ENCODE measurements around the gene PARP8.

The PARP8 gene

DNA sequence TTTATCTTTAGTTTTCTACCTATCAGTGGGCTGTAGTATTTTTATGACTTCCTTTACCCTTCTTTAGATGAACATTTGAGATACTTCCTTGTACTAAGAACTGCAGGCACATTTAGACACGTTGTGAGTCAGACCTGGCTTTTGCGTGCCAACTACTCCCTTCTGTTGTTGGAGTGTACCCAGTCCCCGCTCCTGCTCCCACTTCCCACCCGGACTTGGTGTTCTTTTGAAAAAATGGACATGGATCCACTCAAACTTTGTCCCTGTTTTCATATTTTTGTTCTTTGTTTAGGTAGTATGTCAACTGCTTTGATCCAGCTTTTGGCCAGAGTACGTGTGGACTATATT lies 60.7 kb downstream of the PARP8 start:
- H3K9ac ChIP-seq (ENCODE audit: low read length): no peak overlapping the region
- no peak for DNase-seq (ENCODE audit: low read depth)

DNA sequence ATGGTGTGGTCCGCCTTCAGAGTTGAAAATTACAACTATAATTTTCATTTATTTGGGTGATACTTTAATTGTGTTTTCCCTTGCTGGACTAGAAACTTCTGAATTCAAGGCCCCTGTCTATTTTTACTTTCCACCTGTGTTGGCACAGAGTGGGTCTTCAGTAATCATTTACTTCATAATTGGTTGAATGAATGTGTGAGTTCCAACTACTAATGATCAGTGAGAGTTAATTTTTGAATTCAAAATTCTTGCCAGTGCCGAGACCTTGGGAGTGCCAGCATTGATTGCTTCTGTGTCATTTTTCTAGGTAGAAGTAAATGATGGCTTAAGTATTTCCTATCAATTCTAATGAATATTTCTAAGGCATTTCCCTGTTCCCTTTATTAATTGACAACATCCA lies 61.4 kb downstream of the PARP8 start:
- Histone ChIP-seq H3K9ac (ENCODE audit: low read length) (no peak overlapping the region), H3K36me3 (ENCODE audit: control insufficient read depth, insufficient read depth, low read length, severe bottlenecking) (no peaks in the 10 kb centered on the region), H3K4me1 (ENCODE audit: control insufficient read depth, insufficient read depth, low read length) (peaks cover 13% of the 10 kb centered on the region), H3K4me3 (ENCODE audit: low read length) (no peak overlapping the region), H3K9me3 (ENCODE audit: control insufficient read depth, low read length) (no peaks in the 10 kb centered on the region), H3K27me3 (replicated peaks; ENCODE audit: control insufficient read depth, insufficient read depth, low read length) (no peaks in the 10 kb centered on the region)
- DNase-seq (ENCODE audit: low read depth): no peak

More for the DNA sequence above, 60.7 kb downstream of the PARP8 start:
- no peak overlapping the region for H3K4me3 ChIP-seq (ENCODE audit: low read length)
- H3K27me3 ChIP-seq (replicated peaks; ENCODE audit: control insufficient read depth, insufficient read depth, low read length): no peaks in the 10 kb centered on the region
- no peaks in the 10 kb centered on the region for H3K36me3 ChIP-seq (ENCODE audit: control insufficient read depth, insufficient read depth, low read length, severe bottlenecking)
- H3K9me3 ChIP-seq (ENCODE audit: control insufficient read depth, low read length): no peaks in the 10 kb centered on the region
- peaks cover 20% of the 10 kb centered on the region for H3K4me1 ChIP-seq (ENCODE audit: control insufficient read depth, insufficient read depth, low read length)

DNA sequence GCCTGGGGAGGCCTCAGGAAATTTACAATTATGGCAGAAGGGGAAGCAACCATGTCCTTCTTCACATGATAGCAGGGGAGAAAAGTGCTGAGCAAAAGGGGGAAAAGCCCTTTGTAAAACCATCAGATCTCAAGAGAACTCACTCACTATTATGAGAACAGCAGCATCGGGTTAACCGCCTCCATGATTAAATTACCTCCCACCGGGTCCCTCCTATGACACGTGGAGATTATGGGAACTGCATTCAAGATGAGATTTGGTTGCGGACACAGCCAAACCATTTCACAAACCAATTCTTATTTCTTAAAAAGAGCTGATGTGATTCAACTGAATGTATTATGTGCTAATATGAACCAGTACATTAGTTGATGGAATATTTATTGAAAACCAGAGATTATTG lies 63.9 kb downstream of the PARP8 start:
- no peak overlapping the region for H3K9ac ChIP-seq (ENCODE audit: low read length)

DNA sequence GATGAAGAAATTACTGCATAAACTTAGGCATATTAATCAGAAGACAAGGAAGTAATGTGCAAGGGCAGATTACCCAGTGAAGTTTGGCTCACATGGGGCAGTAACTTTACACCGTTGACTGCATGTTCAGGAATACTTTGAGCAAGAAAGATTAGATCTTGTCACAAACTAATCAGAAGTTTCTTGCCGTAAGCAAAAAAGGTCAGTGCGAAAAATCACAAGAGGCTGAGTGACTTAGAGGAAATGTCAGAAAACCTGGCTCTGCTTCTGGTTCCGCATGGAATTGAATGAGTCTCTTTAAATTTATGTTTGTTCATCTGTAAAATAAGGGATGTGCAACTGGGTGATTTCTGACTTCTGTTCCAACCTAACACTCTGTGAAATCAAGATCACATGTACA lies 64.4 kb downstream of the PARP8 start:
- no peaks in the 10 kb centered on the region for H3K27me3 ChIP-seq (replicated peaks; ENCODE audit: control insufficient read depth, insufficient read depth, low read length)
- H3K36me3 ChIP-seq (ENCODE audit: control insufficient read depth, insufficient read depth, low read length, severe bottlenecking): no peaks in the 10 kb centered on the region
- no peak overlapping the region for H3K9ac ChIP-seq (ENCODE audit: low read length)
- peaks cover 13% of the 10 kb centered on the region for H3K4me1 ChIP-seq (ENCODE audit: control insufficient read depth, insufficient read depth, low read length)
- H3K9me3 ChIP-seq (ENCODE audit: control insufficient read depth, low read length): no peaks in the 10 kb centered on the region
- DNase-seq (ENCODE audit: low read depth): no peak
- no peak overlapping the region for H3K4me3 ChIP-seq (ENCODE audit: low read length)

More for the DNA sequence above, 63.9 kb downstream of the PARP8 start:
- H3K36me3 ChIP-seq (ENCODE audit: control insufficient read depth, insufficient read depth, low read length, severe bottlenecking): no peaks in the 10 kb centered on the region
- H3K9me3 ChIP-seq (ENCODE audit: control insufficient read depth, low read length): no peaks in the 10 kb centered on the region
- peaks cover 13% of the 10 kb centered on the region for H3K4me1 ChIP-seq (ENCODE audit: control insufficient read depth, insufficient read depth, low read length)
- DNase-seq (ENCODE audit: low read depth): no peak
- H3K27me3 ChIP-seq (replicated peaks; ENCODE audit: control insufficient read depth, insufficient read depth, low read length): no peaks in the 10 kb centered on the region
- H3K4me3 ChIP-seq (ENCODE audit: low read length): no peak overlapping the region

DNA sequence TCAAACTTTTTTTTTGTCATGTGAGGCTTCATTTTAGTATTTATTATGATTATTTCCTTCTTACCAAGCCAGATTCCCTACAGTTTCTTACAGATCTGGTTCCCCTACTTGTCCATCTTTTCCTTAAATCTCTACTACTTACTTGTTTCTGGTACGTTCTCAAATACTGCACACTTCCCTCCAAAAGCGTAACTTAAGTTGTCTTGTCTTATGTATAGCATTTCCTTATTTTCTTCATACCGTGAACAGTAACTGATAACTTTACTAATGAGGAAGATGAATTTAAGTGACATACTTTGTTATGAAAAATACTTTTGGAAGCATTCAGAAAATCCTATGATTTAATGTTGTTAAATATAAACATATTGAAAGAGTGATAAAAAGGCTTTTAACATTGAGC lies 67.3 kb downstream of the PARP8 start:
- Histone ChIP-seq H3K9me3 (ENCODE audit: control insufficient read depth, low read length) (no peaks in the 10 kb centered on the region), H3K4me1 (ENCODE audit: control insufficient read depth, insufficient read depth, low read length) (no peaks in the 10 kb centered on the region), H3K36me3 (ENCODE audit: control insufficient read depth, insufficient read depth, low read length, severe bottlenecking) (no peaks in the 10 kb centered on the region), H3K27me3 (replicated peaks; ENCODE audit: control insufficient read depth, insufficient read depth, low read length) (no peaks in the 10 kb centered on the region), H3K4me3 (ENCODE audit: low read length) (no peak overlapping the region), H3K9ac (ENCODE audit: low read length) (no peak overlapping the region)
- no peak for DNase-seq (ENCODE audit: low read depth)

DNA sequence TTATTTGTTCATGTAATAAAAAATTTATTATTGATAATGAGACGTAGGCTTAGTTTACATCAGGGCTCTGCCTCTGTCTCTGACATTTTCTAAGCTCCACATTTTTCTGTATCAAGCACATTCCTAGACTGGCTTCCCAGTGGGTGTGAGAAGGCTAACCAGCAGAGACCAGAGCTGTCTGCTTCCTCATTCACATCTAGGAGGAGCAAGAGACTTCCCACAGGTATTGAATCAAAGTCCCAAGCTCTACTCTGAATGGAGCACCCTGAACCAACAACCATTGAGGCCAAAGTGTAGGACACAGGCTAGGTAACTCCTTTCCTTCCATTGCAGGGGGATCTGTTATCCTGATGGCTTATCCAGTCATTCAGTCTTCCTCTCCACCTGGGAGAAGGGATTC lies 72.4 kb downstream of the PARP8 start:
- Histone ChIP-seq H3K27me3 (replicated peaks; ENCODE audit: control insufficient read depth, insufficient read depth, low read length) (no peaks in the 10 kb centered on the region), H3K4me1 (ENCODE audit: control insufficient read depth, insufficient read depth, low read length) (no peaks in the 10 kb centered on the region), H3K36me3 (ENCODE audit: control insufficient read depth, insufficient read depth, low read length, severe bottlenecking) (no peaks in the 10 kb centered on the region), H3K9me3 (ENCODE audit: control insufficient read depth, low read length) (no peaks in the 10 kb centered on the region), H3K4me3 (ENCODE audit: low read length) (no peak overlapping the region), H3K9ac (ENCODE audit: low read length) (no peak overlapping the region)
- DNase-seq (ENCODE audit: low read depth): no peak

DNA sequence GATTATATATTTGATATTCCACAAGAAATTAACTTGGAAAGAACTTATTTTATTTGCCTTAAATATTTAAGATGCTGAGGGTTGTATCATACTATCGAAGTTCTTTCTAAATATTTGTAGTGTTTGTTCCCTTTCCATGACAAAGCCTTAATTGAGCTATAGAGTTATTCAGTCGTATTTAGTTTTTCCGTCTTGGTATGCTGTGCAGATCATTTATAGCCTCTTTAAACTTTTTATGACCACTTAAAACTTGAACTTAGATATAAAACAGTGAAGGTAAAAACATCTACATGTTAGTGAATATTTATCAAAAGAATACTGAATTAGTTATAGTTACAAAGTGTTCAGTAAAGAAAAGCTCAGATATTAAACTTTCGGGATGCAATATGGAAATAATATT lies 74.4 kb downstream of the PARP8 start:
- no peak for DNase-seq (ENCODE audit: low read depth)
- H3K27me3 ChIP-seq (replicated peaks; ENCODE audit: control insufficient read depth, insufficient read depth, low read length): no peaks in the 10 kb centered on the region
- H3K9me3 ChIP-seq (ENCODE audit: control insufficient read depth, low read length): no peaks in the 10 kb centered on the region
- H3K4me1 ChIP-seq (ENCODE audit: control insufficient read depth, insufficient read depth, low read length): peaks cover 7% of the 10 kb centered on the region
- no peak overlapping the region for H3K4me3 ChIP-seq (ENCODE audit: low read length)
- H3K36me3 ChIP-seq (ENCODE audit: control insufficient read depth, insufficient read depth, low read length, severe bottlenecking): no peaks in the 10 kb centered on the region
- H3K9ac ChIP-seq (ENCODE audit: low read length): no peak overlapping the region

DNA sequence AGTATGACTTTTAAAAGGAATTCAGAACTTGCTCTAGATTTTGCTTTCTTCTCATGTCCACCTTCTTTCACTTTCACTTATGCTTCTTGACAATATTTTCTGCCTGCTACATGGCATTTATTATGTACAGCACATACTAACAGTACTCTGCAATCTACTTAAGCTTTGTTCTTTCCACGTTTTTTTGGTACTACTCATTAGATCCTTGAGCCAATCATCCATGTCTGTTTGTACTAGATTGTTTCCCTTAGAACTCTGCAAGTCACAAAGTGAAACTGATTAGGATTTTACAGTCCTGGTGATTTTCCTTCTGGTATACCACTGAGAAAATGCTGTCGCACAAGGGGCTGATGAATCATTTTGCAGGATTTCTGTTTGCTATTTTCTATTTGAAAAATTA lies 78.3 kb downstream of the PARP8 start:
- Histone ChIP-seq H3K4me3 (ENCODE audit: low read length) (peak overlapping the region; percentile 81), H3K9ac (ENCODE audit: low read length) (peak overlapping the region; percentile 63), H3K36me3 (ENCODE audit: control insufficient read depth, insufficient read depth, low read length, severe bottlenecking) (no peaks in the 10 kb centered on the region), H3K27me3 (replicated peaks; ENCODE audit: control insufficient read depth, insufficient read depth, low read length) (no peaks in the 10 kb centered on the region), H3K9me3 (ENCODE audit: control insufficient read depth, low read length) (no peaks in the 10 kb centered on the region), H3K4me1 (ENCODE audit: control insufficient read depth, insufficient read depth, low read length) (peaks cover 7% of the 10 kb centered on the region)
- DNase-seq (ENCODE audit: low read depth): peak; percentile 7

DNA sequence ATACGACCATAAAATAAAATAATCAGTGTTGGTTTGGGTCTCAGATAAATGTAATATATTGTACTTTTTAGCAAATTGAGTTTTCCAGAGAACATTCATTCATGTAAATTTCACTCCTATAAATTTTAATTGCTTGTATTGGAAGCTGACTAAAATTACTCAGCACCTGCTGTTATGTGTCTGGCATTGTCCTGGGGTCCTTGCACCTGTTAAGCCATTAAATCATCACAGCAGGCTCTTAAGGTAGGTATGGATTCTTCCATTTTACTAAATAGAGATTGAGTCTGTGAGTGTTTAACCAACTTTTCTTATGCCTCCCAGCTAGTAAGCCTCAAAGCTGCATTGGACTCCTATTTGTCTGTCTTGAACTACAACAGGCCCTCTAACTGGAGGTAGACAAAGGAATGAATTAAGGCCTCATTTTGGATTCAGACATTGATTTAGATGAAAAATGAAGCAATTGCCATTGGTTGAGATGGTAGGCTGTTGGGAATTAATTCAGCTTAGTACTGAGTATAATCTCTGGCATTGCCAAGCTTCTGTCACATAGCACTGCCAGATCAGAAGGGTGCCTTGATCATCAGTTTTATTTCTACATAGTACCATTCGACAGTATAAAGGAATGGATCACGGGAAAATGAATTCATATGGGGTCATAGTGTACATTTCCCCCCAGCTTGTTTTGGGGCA lies 78.9 kb downstream of the PARP8 start:
- Histone ChIP-seq H3K36me3 (ENCODE audit: control insufficient read depth, insufficient read depth, low read length, severe bottlenecking) (no peaks in the 10 kb centered on the region), H3K4me1 (ENCODE audit: control insufficient read depth, insufficient read depth, low read length) (peaks cover 7% of the 10 kb centered on the region), H3K27me3 (replicated peaks; ENCODE audit: control insufficient read depth, insufficient read depth, low read length) (no peaks in the 10 kb centered on the region), H3K4me3 (ENCODE audit: low read length) (peak overlapping the region; percentile 81), H3K9me3 (ENCODE audit: control insufficient read depth, low read length) (no peaks in the 10 kb centered on the region), H3K9ac (ENCODE audit: low read length) (peak overlapping the region; percentile 63)
- DNase-seq (ENCODE audit: low read depth): no peak

DNA sequence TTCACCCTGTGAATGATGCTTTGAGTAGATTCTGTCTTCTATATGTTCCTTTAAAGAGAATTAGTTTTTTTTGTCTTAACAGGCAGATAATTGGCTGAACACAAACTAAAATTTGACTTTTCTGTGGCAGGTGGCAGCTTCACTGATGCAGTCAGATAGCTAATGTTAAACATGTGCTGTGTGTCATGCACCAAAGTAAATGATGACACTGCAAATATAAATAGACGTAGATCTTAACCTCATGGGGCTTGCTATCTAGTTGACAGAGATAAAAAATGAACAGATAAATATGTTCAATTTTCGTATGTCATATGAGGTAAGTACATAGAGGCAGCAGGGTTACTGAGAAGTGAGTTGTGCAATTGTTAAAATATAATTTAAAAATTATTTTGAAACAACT lies 82.7 kb downstream of the PARP8 start:
- Histone ChIP-seq H3K4me3 (ENCODE audit: low read length) (no peak overlapping the region), H3K36me3 (ENCODE audit: control insufficient read depth, insufficient read depth, low read length, severe bottlenecking) (no peaks in the 10 kb centered on the region), H3K9me3 (ENCODE audit: control insufficient read depth, low read length) (no peaks in the 10 kb centered on the region), H3K4me1 (ENCODE audit: control insufficient read depth, insufficient read depth, low read length) (peaks cover 7% of the 10 kb centered on the region), H3K9ac (ENCODE audit: low read length) (no peak overlapping the region), H3K27me3 (replicated peaks; ENCODE audit: control insufficient read depth, insufficient read depth, low read length) (no peaks in the 10 kb centered on the region)
- DNase-seq (ENCODE audit: low read depth): no peak

DNA sequence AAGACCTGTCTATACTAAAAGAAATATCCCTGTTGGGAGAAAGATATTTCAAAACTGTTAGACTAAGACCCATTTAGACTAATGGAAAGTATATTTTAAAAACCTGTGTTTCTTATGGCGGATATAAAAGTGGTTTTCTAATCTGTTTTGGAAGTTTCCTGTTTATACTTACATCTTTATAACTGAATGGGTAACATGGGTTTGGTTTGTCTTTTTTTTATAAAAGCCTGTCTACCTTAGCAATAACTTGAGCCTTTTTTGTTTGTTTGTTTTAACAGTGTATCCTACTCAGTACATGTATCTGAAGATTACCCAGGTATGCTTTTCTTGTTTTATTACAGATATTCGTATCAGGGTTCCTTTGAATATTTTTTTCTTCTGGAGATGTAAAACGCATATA lies 83.4 kb downstream of the PARP8 start:
- H3K9ac ChIP-seq (ENCODE audit: low read length): no peak overlapping the region
- no peaks in the 10 kb centered on the region for H3K36me3 ChIP-seq (ENCODE audit: control insufficient read depth, insufficient read depth, low read length, severe bottlenecking)
- no peak overlapping the region for H3K4me3 ChIP-seq (ENCODE audit: low read length)
- no peaks in the 10 kb centered on the region for H3K9me3 ChIP-seq (ENCODE audit: control insufficient read depth, low read length)
- H3K27me3 ChIP-seq (replicated peaks; ENCODE audit: control insufficient read depth, insufficient read depth, low read length): no peaks in the 10 kb centered on the region
- no peak for DNase-seq (ENCODE audit: low read depth)
- H3K4me1 ChIP-seq (ENCODE audit: control insufficient read depth, insufficient read depth, low read length): peaks cover 7% of the 10 kb centered on the region

DNA sequence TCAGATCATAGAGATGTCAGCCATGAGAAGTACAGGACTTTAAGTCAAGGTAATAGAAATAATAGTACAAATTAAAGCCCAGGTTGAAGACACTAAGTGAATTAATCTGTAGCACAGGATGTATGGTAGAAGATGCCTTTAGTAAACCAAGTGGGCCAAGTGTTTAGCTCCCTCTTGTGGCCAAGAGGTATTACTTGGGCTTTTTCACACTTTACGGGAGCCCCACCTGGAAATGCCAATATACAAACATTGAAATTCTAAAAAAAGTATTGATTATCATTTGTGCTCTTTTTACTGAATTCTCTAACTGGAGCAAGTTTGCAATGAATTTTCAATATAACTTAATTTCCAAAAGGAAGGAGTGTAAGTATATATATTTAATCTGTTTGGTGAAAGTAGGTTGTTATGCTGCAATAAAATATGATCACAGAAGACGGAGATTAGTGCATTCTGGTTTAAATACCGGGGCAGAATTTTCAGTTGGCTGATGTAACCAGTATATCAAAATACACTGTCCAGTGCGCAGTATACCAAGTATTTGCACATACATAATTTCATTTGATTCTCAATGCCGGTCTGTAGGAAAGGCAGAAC lies 84.7 kb downstream of the PARP8 start:
- Histone ChIP-seq H3K4me1 (ENCODE audit: control insufficient read depth, insufficient read depth, low read length) (no peaks in the 10 kb centered on the region), H3K27me3 (replicated peaks; ENCODE audit: control insufficient read depth, insufficient read depth, low read length) (no peaks in the 10 kb centered on the region), H3K9me3 (ENCODE audit: control insufficient read depth, low read length) (no peaks in the 10 kb centered on the region), H3K36me3 (ENCODE audit: control insufficient read depth, insufficient read depth, low read length, severe bottlenecking) (no peaks in the 10 kb centered on the region), H3K9ac (ENCODE audit: low read length) (no peak overlapping the region), H3K4me3 (ENCODE audit: low read length) (no peak overlapping the region)
- DNase-seq (ENCODE audit: low read depth): peak; percentile 32
